ENCODE measurements around the gene RARG. TPM values are rescaled to one million over a fixed set of nuclear protein-coding genes. Genes with fewer than 3 reads are reported as not detected.

Gene RARG
- total and polyA plus RNA-seq, 2 donors (not counting 3 experiments of a cell fraction or from before 2014, with no cell fraction given), result 9.9 to 19.5 TPM

GRCh38 chr12:53241623-53242412 is 9.8 kb upstream of the RARG start:
- Histone ChIP-seq H3K36me3 (ENCODE audit: control insufficient read depth in 2 of 2, extremely low read depth in 1 of 2, insufficient read depth in 2 of 2, low read length in 2 of 2) (no peaks in the 10 kb centered on the region), H3K4me3 (replicated peaks in 1 of 3; ENCODE audit: insufficient read depth in 1 of 3, low read depth in 1 of 3, low read length in 3 of 3) (no peak overlapping the region), H3K79me2 (ENCODE audit: control insufficient read depth, insufficient read depth, low read length) (no peaks in the 10 kb centered on the region), H2AFZ (ENCODE audit: low read depth, low read length) (no peak overlapping the region), H3K9me1 (replicated peaks; ENCODE audit: control insufficient read depth, extremely low read depth, insufficient read depth, low read length) (no peaks in the 10 kb centered on the region), H3K4me1 (ENCODE audit: control insufficient read depth, extremely low read depth, insufficient read depth, low read length) (no peaks in the 10 kb centered on the region), H3K4me2 (ENCODE audit: insufficient read depth, low read length) (no peak overlapping the region), H4K20me1 (replicated peaks; ENCODE audit: control insufficient read depth, extremely low read depth, insufficient read depth, low read length) (no peaks in the 10 kb centered on the region), H3K27me3 (ENCODE audit: control insufficient read depth in 2 of 2, insufficient read depth in 2 of 2, low read length in 2 of 2) (peaks cover 16 to 18% of the 10 kb centered on the region in 2 experiments), H3K27ac (ENCODE audit: insufficient read depth, low read depth, low read length) (no peak overlapping the region), H3K9ac (replicated peaks; ENCODE audit: extremely low read depth, insufficient read depth, low read length) (no peak overlapping the region), H3K9me3 (replicated peaks; ENCODE audit: control insufficient read depth, insufficient read depth, low read length) (no peaks in the 10 kb centered on the region)
- no TSS peak for BruUV-seq (replicated peaks)
- CTCF ChIA-PET, result interaction anchor here (0.9 to 8.0 kb wide), 7 partner anchors 8 to 82 kb away, joined by 3 to 38 read pairs (median 4); partner anchors contain the start of gene ESPL1
- intact Hi-C loops (cut with micrococcal nuclease) (no loop called here), dilution Hi-C loops (cut with MboI; ENCODE audit: extremely low pct_ligation_motif_present, low sequenced_read_pairs) (no loop called here)
- DNase-seq (ENCODE audit: low read depth, low spot score) (no peak), FAIRE-seq (no peak)
- POLR2A ChIA-PET, result no interaction called here
- TF ChIP-seq POLR2AphosphoS5 (IDR thresholded peaks at IDR 0.05; ENCODE audit: insufficient read depth, low read depth, low read length) (no peak), EZH2 (IDR thresholded peaks at IDR 0.05; ENCODE audit: borderline replicate concordance, low read depth, low read length, severe bottlenecking) (no peak), POLR2A (IDR thresholded peaks at IDR 0.05; ENCODE audit: low read depth, low read length) (no peak), MYC (IDR thresholded peaks at IDR 0.05; ENCODE audit: low read depth, low read length) (no peak), MAX (IDR thresholded peaks at IDR 0.05; ENCODE audit: insufficient read depth, insufficient read length) (no peak), FOS (IDR thresholded peaks at IDR 0.05; ENCODE audit: borderline replicate concordance, insufficient read depth, low read length) (no peak), GATA2 (IDR thresholded peaks at IDR 0.05; ENCODE audit: insufficient read depth, insufficient read length, low read depth, low read length) (no peak), CTCF (IDR thresholded peaks at IDR 0.05; ENCODE audit: extremely low read depth in 1 of 2, insufficient read depth in 1 of 2, low read depth in 1 of 2, low read length in 2 of 2) (no peak), JUN (IDR thresholded peaks at IDR 0.05; ENCODE audit: borderline replicate concordance, insufficient read depth, insufficient read length, low read depth) (no peak)
